Activated CD4-positive, CD25-positive, alpha-beta regulatory T cell (primary cell): ENCODE results near the gene AGTPBP1.
"Not testable (repeated sequence)": the region's sequence is repeated elsewhere in the genome, so short reads cannot be mapped to it uniquely, and the experiment has no call there.

Source experiments
- DNase-seq, 4 experiments: peaks; one replicate each; lab custom pipeline; 2025; lab: John Stamatoyannopoulos, UW

The AGTPBP1 gene

GRCh38 chr9:85741875-85742596, at the start of gene AGTPBP1:
Gene AGTPBP1 (minus strand): TSS chr9:85741954. CDS start chr9:85712533, 29,421 bp downstream.
- peak; percentile 91 to 99 (median 96) for DNase-seq

- not testable (repeated sequence) for DNase-seq
Observed at GRCh38 chr9:85786116-85786515, 44.4 kb upstream of the AGTPBP1 start.

GRCh38 chr9:85773844-85774243, 32.1 kb upstream of the AGTPBP1 start:
- not testable (repeated sequence) for DNase-seq

- not testable (repeated sequence) for DNase-seq
Observed at GRCh38 chr9:85761802-85762201, 20.0 kb upstream of the AGTPBP1 start.

- DNase-seq: not testable (repeated sequence)
Observed at GRCh38 chr9:85757716-85758115, 16.0 kb upstream of the AGTPBP1 start.

- DNase-seq: not testable (repeated sequence)
Observed at GRCh38 chr9:85756216-85756615, 14.5 kb upstream of the AGTPBP1 start.

GRCh38 chr9:85746309-85746708, 4.6 kb upstream of the AGTPBP1 start:
- no peak for DNase-seq

GRCh38 chr9:85745203-85745602, 3.4 kb upstream of the AGTPBP1 start:
- DNase-seq: no peak

- no peak for DNase-seq
Observed at GRCh38 chr9:85744480-85744879, 2.7 kb upstream of the AGTPBP1 start.

- DNase-seq: no peak
Observed at GRCh38 chr9:85743275-85744128, 1.7 kb upstream of the AGTPBP1 start.

- no peak for DNase-seq
Observed at GRCh38 chr9:85742597-85742936, 813 bp upstream of the AGTPBP1 start.

- DNase-seq: peak; percentile 24 to 44 (median 34)
Observed at GRCh38 chr9:85741095-85741874, 469 bp downstream of the AGTPBP1 start.

GRCh38 chr9:85740787-85741094, 1.0 kb downstream of the AGTPBP1 start:
- no peak for DNase-seq

GRCh38 chr9:85738509-85738908, 3.2 kb downstream of the AGTPBP1 start:
- DNase-seq: no peak

- no peak for DNase-seq
Observed at GRCh38 chr9:85737671-85738070, 4.1 kb downstream of the AGTPBP1 start.

GRCh38 chr9:85730916-85731630, 10.7 kb downstream of the AGTPBP1 start:
- no peak for DNase-seq

- DNase-seq: no peak
Observed at GRCh38 chr9:85729882-85730281, 11.9 kb downstream of the AGTPBP1 start.

GRCh38 chr9:85727500-85727899, 14.3 kb downstream of the AGTPBP1 start:
- DNase-seq: no peak

GRCh38 chr9:85726737-85727136, 15.0 kb downstream of the AGTPBP1 start:
- no peak for DNase-seq

- peak in 2 of 4 experiments; percentile 34 to 60 for DNase-seq
Observed at GRCh38 chr9:85723215-85723614, 18.5 kb downstream of the AGTPBP1 start.

GRCh38 chr9:85719411-85719810, 22.3 kb downstream of the AGTPBP1 start:
- not testable (repeated sequence) for DNase-seq

- DNase-seq: not testable (repeated sequence)
Observed at GRCh38 chr9:85717818-85718217, 23.9 kb downstream of the AGTPBP1 start.
